HepG2 (cell line): ENCODE measurements around the gene ZFP69B. TPM values are rescaled to one million over a fixed set of nuclear protein-coding genes. Genes with fewer than 3 reads are reported as not detected.
A peak's percentile ranks its signal among the peaks of the same experiment; 100 is the strongest.

Experiments used
- ADNP ChIP-seq: sonication (generic); formaldehyde crosslinking; IDR thresholded peaks from 2 replicates; pipeline ENCODE4 v1.4.0; 2020; ENCODE audit warnings: missing genetic modification reagents
- ETV6 ChIP-seq: sonication (generic); formaldehyde crosslinking; conservative IDR thresholded peaks from 2 replicates; pipeline ENCODE4 v1.4.0; 2020; ENCODE audit warnings: missing genetic modification reagents
- FOXC1 ChIP-seq: sonication (generic); formaldehyde crosslinking; IDR thresholded peaks from 2 replicates; pipeline ENCODE4 v1.8.0; 2022; ENCODE audit warnings: mild to moderate bottlenecking, missing genetic modification reagents, borderline replicate concordance
- GFI1 ChIP-seq: sonication (generic); formaldehyde crosslinking; IDR thresholded peaks from 2 replicates; pipeline ENCODE4 v1.5.0; 2020; ENCODE audit warnings: missing genetic modification reagents, mild to moderate bottlenecking, borderline replicate concordance
- KAT8 ChIP-seq: IDR thresholded peaks from 2 replicates; pipeline ENCODE4 v1.6.1; 2016; ENCODE audit warnings: missing genetic modification reagents, missing compliant biosample characterization
- RNF2 ChIP-seq: fragments of 450-650 bp; conservative IDR thresholded peaks from 2 replicates; pipeline ENCODE4 v1.6.1; 2016; ENCODE audit warnings: low read depth
- RXRA ChIP-seq: sonication (generic); formaldehyde crosslinking; IDR thresholded peaks from 2 replicates; pipeline ENCODE4 v1.5.1; 2020; ENCODE audit warnings: missing genetic modification reagents
- SAP130 ChIP-seq: IDR thresholded peaks from 2 replicates; pipeline ENCODE4 v1.6.1; 2016; ENCODE audit warnings: low read depth
- SOX13 ChIP-seq, 3 experiments: fragments of 450-650 bp in 1 of 3; sonication (generic) in 1 of 3; formaldehyde crosslinking in 1 of 3; IDR thresholded peaks in 2 of 3; conservative IDR thresholded peaks in 1 of 3; 2 replicates each; pipeline versions ENCODE4 v1.5.0 to v1.6.1; 2016 to 2020; ENCODE audit warnings: antibody characterized with exemption in 1 of 3, mild to moderate bottlenecking in 1 of 3, missing compliant biosample characterization in 1 of 3, missing genetic modification reagents in 1 of 3, moderate library complexity in 1 of 3
- SP1 ChIP-seq, 2 experiments: fragments of 450-650 bp in 1 of 2; sonication (generic) in 1 of 2; formaldehyde crosslinking in 1 of 2; IDR thresholded peaks; 2 replicates each; pipeline versions ENCODE4 v1.4.0 to v1.6.1; 2016 to 2020; ENCODE audit warnings: missing genetic modification reagents in 1 of 2
- ZBTB20 ChIP-seq: sonication (generic); formaldehyde crosslinking; IDR thresholded peaks from 2 replicates; pipeline ENCODE4 v1.8.1; 2023; ENCODE audit warnings: missing genetic modification reagents, low read depth, mild to moderate bottlenecking, borderline replicate concordance
- ZBTB34 ChIP-seq: sonication (generic); formaldehyde crosslinking; IDR thresholded peaks from 2 replicates; pipeline ENCODE4 v1.8.0; 2022; ENCODE audit warnings: mild to moderate bottlenecking, missing genetic modification reagents
- ZFP62 ChIP-seq: sonication (generic); formaldehyde crosslinking; IDR thresholded peaks from 2 replicates; pipeline ENCODE4 v1.4.0; 2020; ENCODE audit warnings: missing genetic modification reagents
- ZNF207 ChIP-seq: fragments of 450-650 bp; IDR thresholded peaks from 2 replicates; pipeline ENCODE4 v1.6.1; 2016; ENCODE audit warnings: antibody characterized with exemption, borderline replicate concordance
- ZNF30 ChIP-seq: sonication (generic); formaldehyde crosslinking; IDR thresholded peaks from 2 replicates; pipeline ENCODE4 v1.5.0; 2020; ENCODE audit warnings: mild to moderate bottlenecking, missing genetic modification reagents
- ZNF451 ChIP-seq: sonication (generic); formaldehyde crosslinking; IDR thresholded peaks from 2 replicates; pipeline ENCODE4 v1.5.0; 2020; ENCODE audit warnings: mild to moderate bottlenecking, missing genetic modification reagents
- ZNF709 ChIP-seq: sonication (generic); formaldehyde crosslinking; IDR thresholded peaks from 2 replicates; pipeline ENCODE4 v1.5.0; 2020; ENCODE audit warnings: mild to moderate bottlenecking, missing genetic modification reagents
- ZSCAN9 ChIP-seq: IDR thresholded peaks from 2 replicates; pipeline ENCODE4 v1.6.1; 2016; ENCODE audit warnings: borderline replicate concordance
- polyA plus RNA-seq, 8 experiments: library from polyadenylated mRNA; depleted of rRNA in 3 of 8; stranded (reverse) in 7 of 8; unstranded in 1 of 8; fragments of >200 nt; fragmentation: Illumina TruSeq in 4 of 8; extraction: Trizol in 4 of 8; gene quantifications; 2 replicates each; pipeline versions ENCODE4 v1.2.1 to v1.2.3, GENCODE V29; 2011 to 2016; ENCODE audit warnings: low read depth in 4 of 8, missing spikeins in 1 of 8, mixed read lengths in 1 of 8; ENCODE audit not compliant: insufficient read depth in 1 of 8
- total RNA-seq, 5 experiments: library from RNA; depleted of rRNA; stranded (reverse); fragments of >200 nt; fragmentation: Illumina TruSeq; extraction: Trizol; gene quantifications; 2 replicates each; pipeline ENCODE4 v1.2.3, GENCODE V29; 2016; ENCODE audit warnings: low read depth in 1 of 5
- TF ChIP-seq, protein P1 (sequence below): IDR thresholded peaks from 2 replicates; pipeline ENCODE4 v1.6.1; 2016; ENCODE audit warnings: mild to moderate bottlenecking
- TF ChIP-seq, protein P2 (sequence below): sonication (generic); formaldehyde crosslinking; IDR thresholded peaks from 2 replicates; pipeline ENCODE4 v1.5.1; 2020; ENCODE audit warnings: mild to moderate bottlenecking, missing genetic modification reagents, borderline replicate concordance

ZFP69B gene
- total and polyA plus RNA-seq, 2 of the 13 experiments (the other 11 are each of a cell fraction or from before 2014, with no cell fraction given): 4.6 to 7.7 TPM

DNA sequence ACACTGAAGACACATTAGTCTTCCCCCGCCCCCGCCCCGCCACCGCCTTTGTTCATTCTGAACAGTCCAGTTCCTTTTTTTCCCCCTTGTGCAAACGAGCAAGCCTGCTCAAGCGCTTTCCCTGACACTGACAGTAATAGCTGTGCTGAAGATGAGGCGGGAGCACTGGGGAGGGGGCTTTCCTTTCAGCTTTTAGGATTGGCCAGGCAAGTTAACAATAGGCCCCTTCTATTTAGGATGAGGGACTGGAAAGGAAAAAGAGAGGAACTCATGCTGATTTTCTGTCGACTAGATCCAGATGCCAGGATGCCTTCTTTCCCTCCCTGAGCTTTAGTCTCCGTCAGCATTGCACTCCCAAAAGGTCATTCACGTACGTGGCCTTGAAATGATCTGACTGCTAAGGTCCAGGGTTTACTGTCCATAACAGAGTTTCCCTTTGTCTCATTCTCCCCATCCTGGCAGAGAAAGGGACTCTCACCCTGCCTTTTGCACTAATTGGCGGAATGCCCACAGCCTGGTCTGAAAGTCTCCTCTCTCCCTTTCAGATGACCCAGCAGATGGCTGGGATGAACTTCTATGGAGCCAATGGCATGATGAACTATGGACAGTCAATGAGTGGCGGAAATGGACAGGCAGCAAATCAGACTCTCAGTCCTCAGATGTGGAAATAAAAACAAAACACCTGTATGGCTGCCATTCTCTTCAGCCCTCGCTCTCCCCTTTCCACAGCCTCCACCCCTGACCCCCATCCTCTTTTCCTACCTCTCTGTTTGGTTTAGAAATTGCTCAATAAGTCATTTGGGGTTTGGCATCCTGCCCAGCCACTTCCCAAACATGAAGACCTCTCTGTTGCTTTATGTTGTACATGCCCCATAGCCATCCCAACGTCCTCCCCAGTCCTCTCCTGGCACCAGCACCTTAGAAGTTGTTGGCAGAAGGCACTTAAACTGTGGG lies 28.6 kb upstream of the ZFP69B start (continued):
- TF ChIP-seq RNF2 (no peak), GFI1 (CRISPR knock-in tag) (peak; percentile 70; the same call in 1 of the 2 replicates), ETV6 (no peak), KAT8 (CRISPR knock-in tag) (peak; percentile 63), ZNF709 (no peak), SP1 (IDR thresholded peaks at IDR 0.05) (no peak), SP1 (CRISPR knock-in tag; IDR thresholded peaks at IDR 0.05) (no peak; the same call in 1 of the 2 replicates), ZNF451 (CRISPR knock-in tag) (no peak), ADNP (CRISPR knock-in tag) (no peak), ZNF30 (no peak), SOX13 (IDR thresholded peaks at IDR 0.05) (peak; percentile 65), SOX13 (CRISPR knock-in tag; conservative IDR thresholded peaks at IDR 0.05 in 1 of 2, IDR thresholded peaks at IDR 0.05 in 1 of 2) (peak in 1 of 2 experiments; percentile 92; a peak in 2 of 4 replicates), ZNF207 (no peak), ZBTB20 (peak; percentile 45; the same call in 1 of the 2 replicates), ZBTB34 (CRISPR knock-in tag) (peak; percentile 21; the same call in 1 of the 2 replicates), FOXC1 (CRISPR knock-in tag) (peak; percentile 15; the same call in 1 of the 2 replicates), ZSCAN9 (peak; percentile 59; the same call in 1 of the 2 replicates), RXRA (CRISPR knock-in tag) (peak; percentile 99), SAP130 (peak; percentile 84), ZFP62 (CRISPR knock-in tag) (no peak)
- TF ChIP-seq, protein P1, sequence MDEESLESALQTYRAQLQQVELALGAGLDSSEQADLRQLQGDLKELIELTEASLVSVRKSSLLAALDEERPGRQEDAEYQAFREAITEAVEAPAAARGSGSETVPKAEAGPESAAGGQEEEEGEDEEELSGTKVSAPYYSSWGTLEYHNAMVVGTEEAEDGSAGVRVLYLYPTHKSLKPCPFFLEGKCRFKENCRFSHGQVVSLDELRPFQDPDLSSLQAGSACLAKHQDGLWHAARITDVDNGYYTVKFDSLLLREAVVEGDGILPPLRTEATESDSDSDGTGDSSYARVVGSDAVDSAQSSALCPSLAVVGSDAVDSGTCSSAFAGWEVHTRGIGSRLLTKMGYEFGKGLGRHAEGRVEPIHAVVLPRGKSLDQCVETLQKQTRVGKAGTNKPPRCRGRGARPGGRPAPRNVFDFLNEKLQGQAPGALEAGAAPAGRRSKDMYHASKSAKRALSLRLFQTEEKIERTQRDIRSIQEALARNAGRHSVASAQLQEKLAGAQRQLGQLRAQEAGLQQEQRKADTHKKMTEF: peak; percentile 90
- TF ChIP-seq, protein P2, sequence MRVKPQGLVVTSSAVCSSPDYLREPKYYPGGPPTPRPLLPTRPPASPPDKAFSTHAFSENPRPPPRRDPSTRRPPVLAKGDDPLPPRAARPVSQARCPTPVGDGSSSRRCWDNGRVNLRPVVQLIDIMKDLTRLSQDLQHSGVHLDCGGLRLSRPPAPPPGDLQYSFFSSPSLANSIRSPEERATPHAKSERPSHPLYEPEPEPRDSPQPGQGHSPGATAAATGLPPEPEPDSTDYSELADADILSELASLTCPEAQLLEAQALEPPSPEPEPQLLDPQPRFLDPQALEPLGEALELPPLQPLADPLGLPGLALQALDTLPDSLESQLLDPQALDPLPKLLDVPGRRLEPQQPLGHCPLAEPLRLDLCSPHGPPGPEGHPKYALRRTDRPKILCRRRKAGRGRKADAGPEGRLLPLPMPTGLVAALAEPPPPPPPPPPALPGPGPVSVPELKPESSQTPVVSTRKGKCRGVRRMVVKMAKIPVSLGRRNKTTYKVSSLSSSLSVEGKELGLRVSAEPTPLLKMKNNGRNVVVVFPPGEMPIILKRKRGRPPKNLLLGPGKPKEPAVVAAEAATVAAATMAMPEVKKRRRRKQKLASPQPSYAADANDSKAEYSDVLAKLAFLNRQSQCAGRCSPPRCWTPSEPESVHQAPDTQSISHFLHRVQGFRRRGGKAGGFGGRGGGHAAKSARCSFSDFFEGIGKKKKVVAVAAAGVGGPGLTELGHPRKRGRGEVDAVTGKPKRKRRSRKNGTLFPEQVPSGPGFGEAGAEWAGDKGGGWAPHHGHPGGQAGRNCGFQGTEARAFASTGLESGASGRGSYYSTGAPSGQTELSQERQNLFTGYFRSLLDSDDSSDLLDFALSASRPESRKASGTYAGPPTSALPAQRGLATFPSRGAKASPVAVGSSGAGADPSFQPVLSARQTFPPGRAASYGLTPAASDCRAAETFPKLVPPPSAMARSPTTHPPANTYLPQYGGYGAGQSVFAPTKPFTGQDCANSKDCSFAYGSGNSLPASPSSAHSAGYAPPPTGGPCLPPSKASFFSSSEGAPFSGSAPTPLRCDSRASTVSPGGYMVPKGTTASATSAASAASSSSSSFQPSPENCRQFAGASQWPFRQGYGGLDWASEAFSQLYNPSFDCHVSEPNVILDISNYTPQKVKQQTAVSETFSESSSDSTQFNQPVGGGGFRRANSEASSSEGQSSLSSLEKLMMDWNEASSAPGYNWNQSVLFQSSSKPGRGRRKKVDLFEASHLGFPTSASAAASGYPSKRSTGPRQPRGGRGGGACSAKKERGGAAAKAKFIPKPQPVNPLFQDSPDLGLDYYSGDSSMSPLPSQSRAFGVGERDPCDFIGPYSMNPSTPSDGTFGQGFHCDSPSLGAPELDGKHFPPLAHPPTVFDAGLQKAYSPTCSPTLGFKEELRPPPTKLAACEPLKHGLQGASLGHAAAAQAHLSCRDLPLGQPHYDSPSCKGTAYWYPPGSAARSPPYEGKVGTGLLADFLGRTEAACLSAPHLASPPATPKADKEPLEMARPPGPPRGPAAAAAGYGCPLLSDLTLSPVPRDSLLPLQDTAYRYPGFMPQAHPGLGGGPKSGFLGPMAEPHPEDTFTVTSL: peak; percentile 79; the same call in 1 of the 2 replicates
